ENCODE measurements around the gene OSM.

Gene OSM

GRCh38 chr22:30270832-30271231 is 4.2 kb upstream of the OSM start:
- TF ChIP-seq CTCF (IDR thresholded peaks at IDR 0.05; ENCODE audit: low read depth, low read length, missing control alignments), result no peak
- no peak for DNase-seq (ENCODE audit: extremely low read depth, low read depth)

GRCh38 chr22:30268331-30268730 is 1.7 kb upstream of the OSM start:
- DNase-seq (ENCODE audit: extremely low read depth, low read depth), result no peak
- no peak overlapping the region for H3K4me3 ChIP-seq (replicated peaks; ENCODE audit: low read depth, low read length)
- no peak for TF ChIP-seq CTCF (IDR thresholded peaks at IDR 0.05; ENCODE audit: low read depth, low read length, missing control alignments)

More at GRCh38 chr22:30270832-30271231, 4.2 kb upstream of the OSM start:
- no peak overlapping the region for H3K4me3 ChIP-seq (replicated peaks; ENCODE audit: low read depth, low read length)

- TF ChIP-seq CTCF (IDR thresholded peaks at IDR 0.05; ENCODE audit: low read depth, low read length, missing control alignments), result no peak
- DNase-seq (ENCODE audit: extremely low read depth, low read depth), result no peak
- H3K4me3 ChIP-seq (replicated peaks; ENCODE audit: low read depth, low read length), result no peak overlapping the region
These were observed 991 bp upstream of the OSM start for GRCh38 chr22:30267382-30268302.

- H3K4me3 ChIP-seq (replicated peaks; ENCODE audit: low read depth, low read length), result no peak overlapping the region
- no peak for DNase-seq (ENCODE audit: extremely low read depth, low read depth)
- TF ChIP-seq CTCF (IDR thresholded peaks at IDR 0.05; ENCODE audit: low read depth, low read length, missing control alignments), result no peak
These were observed 717 bp downstream of the OSM start for GRCh38 chr22:30265823-30266444.

- TF ChIP-seq CTCF (IDR thresholded peaks at IDR 0.05; ENCODE audit: low read depth, low read length, missing control alignments), result no peak
These were observed 1.4 kb downstream of the OSM start for GRCh38 chr22:30265131-30265720.

GRCh38 chr22:30263883-30264282 is 2.8 kb downstream of the OSM start:
- no peak overlapping the region for H3K4me3 ChIP-seq (replicated peaks; ENCODE audit: low read depth, low read length)
- no peak for DNase-seq (ENCODE audit: extremely low read depth, low read depth)
- TF ChIP-seq CTCF (IDR thresholded peaks at IDR 0.05; ENCODE audit: low read depth, low read length, missing control alignments), result no peak

More at GRCh38 chr22:30265131-30265720, 1.4 kb downstream of the OSM start:
- no peak overlapping the region for H3K4me3 ChIP-seq (replicated peaks; ENCODE audit: low read depth, low read length)
- DNase-seq (ENCODE audit: extremely low read depth, low read depth), result no peak

All from HFF-Myc (cell line).